Aorta (tissue), 5 donors: ENCODE results near the gene CDK6. TPM values are rescaled to one million over a fixed set of nuclear protein-coding genes. Genes with fewer than 3 reads are reported as not detected.

Source experiments
- ATAC-seq: fragments of 200-7000 bp; cut with Tn5 transposase; one replicate; pipeline ENCODE4 v1.9.1; 2022; ENCODE audit warnings: moderate library complexity; ENCODE audit not compliant: low FRiP score
- DNase-seq, 2 donors: peaks; one replicate each; pipeline ENCODE4 v3.0.0-alpha.2; 2020
- H3K27ac ChIP-seq, 2 donors: one replicate each; pipeline ENCODE4 v1.5.1; 2013; ENCODE audit warnings: low read length in 2 of 2, mild to moderate bottlenecking in 2 of 2, moderate library complexity in 2 of 2, control low read depth in 1 of 2, inconsistent platforms in 1 of 2, low read depth in 1 of 2
- H3K27me3 ChIP-seq, 2 donors: one replicate each; pipeline ENCODE4 v1.6.1; 2013; ENCODE audit warnings: control low read depth in 1 of 2, low read length in 1 of 2, mild to moderate bottlenecking in 1 of 2, moderate library complexity in 1 of 2; ENCODE audit not compliant: insufficient read depth in 2 of 2, control insufficient read depth in 1 of 2
- H3K36me3 ChIP-seq, 2 donors: one replicate each; pipeline ENCODE4 v1.6.1; 2013; ENCODE audit warnings: control low read depth in 1 of 2, low read length in 1 of 2, mild to moderate bottlenecking in 1 of 2; ENCODE audit not compliant: insufficient read depth in 2 of 2, control insufficient read depth in 1 of 2
- H3K4me1 ChIP-seq, 2 donors: one replicate each; pipeline ENCODE4 v1.6.1; 2013; ENCODE audit warnings: low read length in 2 of 2, control low read depth in 1 of 2, mild to moderate bottlenecking in 1 of 2, moderate library complexity in 1 of 2; ENCODE audit not compliant: insufficient read depth in 2 of 2, control insufficient read depth in 1 of 2
- H3K4me3 ChIP-seq, 2 donors: one replicate each; pipeline ENCODE4 v1.5.1; 2013; ENCODE audit warnings: low read length in 2 of 2, control low read depth in 1 of 2, mild to moderate bottlenecking in 1 of 2
- H3K9me3 ChIP-seq: one replicate; pipeline ENCODE4 v1.6.1; 2013; ENCODE audit warnings: mild to moderate bottlenecking, low read length; ENCODE audit not compliant: control insufficient read depth
- WGBS, 2 donors: extraction: QIAGEN DNeasy Blood & Tissue Kit; methylation state at CpG; one replicate each; pipeline ENCODE4 v1.1.7; 2013; 5-methylcytosine and 5-hydroxymethylcytosine counted together
- intact Hi-C, 2 donors: fragments of 100-400 bp; cut with DNase I; formaldehyde crosslinking; loops; one replicate each; pipeline versions ENCODE4 v1.14.2 to v1.15.0; 2022
- polyA plus RNA-seq, 2 donors: library from polyadenylated mRNA; stranded (reverse); fragments of 200-250 nt; gene quantifications; one replicate each; pipeline ENCODE4 v1.2.3, GENCODE V29; 2013
- total RNA-seq, 2 donors: library from RNA; stranded (reverse); fragmentation: NEBNext Ultra II Directional; extraction: Animal tissue kit (Norgen Biotek cat#: 25700); gene quantifications; one replicate each; pipeline ENCODE4 v1.2.1, GENCODE V29; 2021
- donor health status: healthy with polysubstance abuse.
- donor health status: Bipolar disorder and iron deficiency.
- donor health status: DM: no; HTN: no; CAD: no.
- donor health status: DM: no; HTN: no; CAD: no.
- donor health status: DM: yes; HTN: yes; CAD: no.

CDK6 gene
- total and polyA plus RNA-seq, 4 donors = 2.8 to 26.0 (median 11.4) TPM

DNA sequence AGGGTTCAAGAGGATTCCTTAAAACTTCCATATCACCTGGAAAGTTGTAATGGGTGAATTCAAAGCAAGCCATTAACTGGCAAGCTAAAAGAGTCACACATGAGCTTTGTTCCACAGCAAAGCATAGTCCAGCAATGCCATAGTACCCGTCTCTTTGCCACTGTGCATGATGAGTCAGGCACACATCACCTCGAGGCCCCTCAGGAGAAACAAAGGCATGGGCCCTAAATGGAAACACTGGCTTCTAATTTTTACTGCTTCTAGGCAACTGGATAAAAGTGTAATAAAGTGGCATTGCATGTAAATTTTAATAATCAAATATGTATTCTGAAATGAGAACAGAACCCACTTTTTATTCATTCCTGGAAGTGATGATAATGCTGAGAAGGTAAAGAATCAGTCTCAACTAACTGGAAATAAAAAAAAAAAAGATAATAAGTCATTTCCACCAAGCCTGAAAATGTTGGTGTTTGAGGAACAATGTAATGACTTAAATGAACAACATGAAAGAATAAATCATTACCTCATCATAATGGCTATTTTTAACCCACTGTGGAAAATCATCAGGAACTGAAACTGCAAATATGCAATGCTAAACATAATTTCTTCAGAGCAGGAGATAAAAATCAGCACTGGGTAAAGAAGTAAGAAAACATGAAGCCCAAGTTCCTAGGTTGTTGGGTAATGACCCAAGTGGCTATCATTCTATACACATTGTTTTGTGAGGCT lies 104.9 kb downstream of the CDK6 start:
- ATAC-seq (no peak), DNase-seq (no peak)
- Histone ChIP-seq H3K9me3 (no peaks in the 10 kb centered on the region), H3K36me3 (no peaks in the 10 kb centered on the region), H3K4me3 (no peak overlapping the region), H3K27ac (no peak overlapping the region), H3K4me1 (no peaks in the 10 kb centered on the region), H3K27me3 (no peaks in the 10 kb centered on the region)
- 19 to 31% methylated on average over 2 of the region's 2 CpGs for WGBS, 2 donors
- intact Hi-C loops = no loop called here

- ATAC-seq (no peak), DNase-seq (no peak)
- whole genome bisulfite sequencing, 2 donors = 88% methylated on average over 3 of the region's 3 CpGs
- H3K4me1 ChIP-seq = no peaks in the 10 kb centered on the region
- no peak overlapping the region for H3K4me3 ChIP-seq
- H3K27me3 ChIP-seq = no peaks in the 10 kb centered on the region
- H3K9me3 ChIP-seq = no peaks in the 10 kb centered on the region
- H3K36me3 ChIP-seq = no peaks in the 10 kb centered on the region
- intact Hi-C loops = no loop called here
- H3K27ac ChIP-seq = no peak overlapping the region
Observed at GRCh38 chr7:92730808-92731207, 105.6 kb downstream of the CDK6 start.

DNA sequence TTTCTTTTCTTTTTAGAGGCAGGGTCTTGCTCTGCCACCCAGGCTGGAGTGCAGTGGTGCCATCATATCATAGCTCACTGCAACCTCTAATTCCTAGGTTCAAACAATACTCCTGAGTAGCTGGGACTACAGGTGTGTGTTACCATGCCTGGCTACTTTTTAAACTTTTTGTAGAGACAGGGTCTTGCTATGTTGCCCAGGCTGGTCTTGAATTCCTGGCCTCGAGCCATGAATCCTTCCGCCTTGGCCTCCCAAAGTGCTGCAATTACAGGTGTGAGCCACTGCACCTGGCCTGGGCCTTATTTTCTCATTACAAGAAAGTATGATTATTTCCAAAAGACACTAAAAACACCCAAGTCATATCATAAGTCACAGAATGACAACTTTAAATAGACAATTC lies 106.6 kb downstream of the CDK6 start:
- H3K27me3 ChIP-seq = no peaks in the 10 kb centered on the region
- no peaks in the 10 kb centered on the region for H3K36me3 ChIP-seq
- ATAC-seq (no peak), DNase-seq (no peak)
- no peaks in the 10 kb centered on the region for H3K4me1 ChIP-seq
- H3K9me3 ChIP-seq = no peaks in the 10 kb centered on the region
- 94 to 95% methylated on average over 2 of the region's 2 CpGs for WGBS, 2 donors
- intact Hi-C loops = no loop called here
- no peak overlapping the region for H3K27ac ChIP-seq
- H3K4me3 ChIP-seq = no peak overlapping the region

GRCh38 chr7:92729172-92729571 lies 107.2 kb downstream of the CDK6 start:
- no peak for ATAC-seq
- Histone ChIP-seq H3K36me3 (no peaks in the 10 kb centered on the region), H3K4me1 (no peaks in the 10 kb centered on the region), H3K27me3 (no peaks in the 10 kb centered on the region), H3K4me3 (no peak overlapping the region), H3K9me3 (no peaks in the 10 kb centered on the region), H3K27ac (no peak overlapping the region)
- 55 to 63% methylated on average over 7 of the region's 7 CpGs for WGBS, 2 donors
- DNase-seq = no peak
- intact Hi-C loops = no loop called here

- Histone ChIP-seq H3K27ac (no peak overlapping the region), H3K9me3 (no peaks in the 10 kb centered on the region), H3K4me3 (no peak overlapping the region), H3K27me3 (no peaks in the 10 kb centered on the region), H3K4me1 (no peaks in the 10 kb centered on the region), H3K36me3 (no peaks in the 10 kb centered on the region)
- 72 to 78% methylated on average over 1 of the region's 1 CpG for WGBS, 2 donors
- no peak for DNase-seq
- ATAC-seq = no peak
- intact Hi-C loops = no loop called here
Observed at GRCh38 chr7:92727755-92728154, 108.6 kb downstream of the CDK6 start.

DNA sequence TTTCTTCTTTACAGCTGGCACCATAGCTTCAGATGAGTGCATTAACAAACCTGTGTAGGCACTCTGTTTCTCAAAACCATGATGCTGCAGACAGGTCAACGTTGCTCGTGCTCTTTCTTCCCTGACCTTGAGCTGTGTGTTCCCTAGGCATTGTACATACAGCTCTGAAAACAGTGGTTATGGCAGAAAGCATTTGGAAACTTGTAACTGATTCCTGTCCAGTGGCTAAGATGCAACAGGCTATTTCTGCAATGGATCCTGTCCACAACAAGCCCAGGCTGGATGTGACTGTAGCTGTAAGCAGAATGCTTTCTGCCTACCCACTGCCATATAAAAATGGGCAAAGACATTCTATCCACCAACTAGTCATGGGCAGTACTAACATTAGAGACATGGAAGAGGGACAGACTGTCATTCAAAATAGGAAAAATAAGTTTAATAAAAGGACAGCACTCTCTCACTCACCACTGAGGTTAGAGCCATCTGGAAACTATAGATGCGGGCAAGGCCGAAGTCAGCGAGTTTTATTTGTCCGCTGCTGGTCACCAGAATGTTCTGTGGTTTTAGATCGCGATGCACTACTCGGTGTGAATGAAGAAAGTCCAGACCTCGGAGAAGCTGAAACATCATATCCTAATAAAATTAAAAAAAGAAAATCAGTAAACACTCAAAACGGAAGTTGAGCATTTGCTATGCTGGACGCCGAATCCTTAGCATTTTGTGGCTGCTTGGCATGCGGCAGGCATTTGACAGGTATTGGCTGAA lies 111.0 kb downstream of the CDK6 start:
- Histone ChIP-seq H3K36me3 (no peaks in the 10 kb centered on the region), H3K9me3 (no peaks in the 10 kb centered on the region), H3K4me1 (no peaks in the 10 kb centered on the region), H3K4me3 (no peak overlapping the region), H3K27me3 (no peaks in the 10 kb centered on the region), H3K27ac (no peak overlapping the region)
- DNase-seq (no peak), ATAC-seq (no peak)
- 91 to 92% methylated on average over 14 of the region's 14 CpGs for WGBS, 2 donors
- intact Hi-C loops = no loop called here

- Histone ChIP-seq H3K9me3 (no peaks in the 10 kb centered on the region), H3K4me3 (no peak overlapping the region), H3K36me3 (no peaks in the 10 kb centered on the region), H3K27me3 (no peaks in the 10 kb centered on the region), H3K27ac (no peak overlapping the region), H3K4me1 (no peaks in the 10 kb centered on the region)
- DNase-seq = no peak
- 79 to 81% methylated on average over 5 of the region's 5 CpGs for WGBS, 2 donors
- intact Hi-C loops = no loop called here
- peak; percentile 21 for ATAC-seq
Observed at GRCh38 chr7:92723943-92724342, 112.4 kb downstream of the CDK6 start.

- Histone ChIP-seq H3K4me3 (no peak overlapping the region), H3K27me3 (no peaks in the 10 kb centered on the region), H3K9me3 (no peaks in the 10 kb centered on the region), H3K27ac (no peak overlapping the region), H3K4me1 (no peaks in the 10 kb centered on the region), H3K36me3 (no peaks in the 10 kb centered on the region)
- intact Hi-C loops = no loop called here
- ATAC-seq = no peak
- WGBS, 2 donors = 49 to 51% methylated on average over 2 of the region's 2 CpGs
- DNase-seq = no peak
Observed at GRCh38 chr7:92723205-92723604, 113.2 kb downstream of the CDK6 start.

- no peak overlapping the region for H3K27ac ChIP-seq
- ATAC-seq = no peak
Observed at GRCh38 chr7:92722541-92722940, 113.8 kb downstream of the CDK6 start.

More at GRCh38 chr7:92722541-92722940, 113.8 kb downstream of the CDK6 start:
- Histone ChIP-seq H3K36me3 (no peaks in the 10 kb centered on the region), H3K9me3 (no peaks in the 10 kb centered on the region), H3K4me3 (no peak overlapping the region), H3K27me3 (no peaks in the 10 kb centered on the region), H3K4me1 (no peaks in the 10 kb centered on the region)
- 63 to 71% methylated on average over 1 of the region's 1 CpG for WGBS, 2 donors
- DNase-seq = no peak
- intact Hi-C loops = no loop called here
